Subcutaneous adipose tissue (tissue), 4 donors: ENCODE results near the gene APLF. TPM values are rescaled to one million over a fixed set of nuclear protein-coding genes. Genes with fewer than 3 reads are reported as not detected.

Source experiments
- total RNA-seq, 4 donors: library from RNA; depleted of rRNA; stranded (reverse); fragments of >200 nt; gene quantifications; one replicate each; pipeline ENCODE4 v1.1.0, GENCODE V29; 2016
- TF ChIP-seq, protein P1 (sequence below): fragments of 450-650 bp; IDR thresholded peaks from one replicate; pipeline ENCODE4 v1.5.1; 2016; ENCODE audit warnings: low read depth, mild to moderate bottlenecking, control low read depth, antibody characterized with exemption, moderate library complexity

Gene APLF
- total RNA-seq, 4 donors from 2014 or later: 6.6 to 10.8 (median 10.1) TPM

DNA sequence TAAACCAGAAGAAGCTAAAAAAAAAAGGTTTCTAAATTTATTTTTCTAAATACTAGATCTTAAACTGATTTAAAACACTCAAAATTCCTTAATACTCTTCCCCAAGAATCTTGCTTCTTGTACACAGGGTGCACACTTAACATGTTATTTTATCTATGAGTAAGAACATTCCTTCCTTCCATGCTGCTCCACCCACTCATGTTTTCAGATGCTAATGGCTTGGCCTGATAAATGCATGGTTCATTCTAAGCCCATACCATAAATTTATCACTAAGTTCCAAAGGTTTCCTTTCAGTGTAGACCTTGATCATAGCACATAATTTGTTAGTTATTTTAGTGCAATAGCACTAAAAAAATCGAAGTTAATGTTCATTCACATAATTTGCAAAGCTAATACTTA is 8.4 kb upstream of the APLF start:
- TF ChIP-seq, protein P1, sequence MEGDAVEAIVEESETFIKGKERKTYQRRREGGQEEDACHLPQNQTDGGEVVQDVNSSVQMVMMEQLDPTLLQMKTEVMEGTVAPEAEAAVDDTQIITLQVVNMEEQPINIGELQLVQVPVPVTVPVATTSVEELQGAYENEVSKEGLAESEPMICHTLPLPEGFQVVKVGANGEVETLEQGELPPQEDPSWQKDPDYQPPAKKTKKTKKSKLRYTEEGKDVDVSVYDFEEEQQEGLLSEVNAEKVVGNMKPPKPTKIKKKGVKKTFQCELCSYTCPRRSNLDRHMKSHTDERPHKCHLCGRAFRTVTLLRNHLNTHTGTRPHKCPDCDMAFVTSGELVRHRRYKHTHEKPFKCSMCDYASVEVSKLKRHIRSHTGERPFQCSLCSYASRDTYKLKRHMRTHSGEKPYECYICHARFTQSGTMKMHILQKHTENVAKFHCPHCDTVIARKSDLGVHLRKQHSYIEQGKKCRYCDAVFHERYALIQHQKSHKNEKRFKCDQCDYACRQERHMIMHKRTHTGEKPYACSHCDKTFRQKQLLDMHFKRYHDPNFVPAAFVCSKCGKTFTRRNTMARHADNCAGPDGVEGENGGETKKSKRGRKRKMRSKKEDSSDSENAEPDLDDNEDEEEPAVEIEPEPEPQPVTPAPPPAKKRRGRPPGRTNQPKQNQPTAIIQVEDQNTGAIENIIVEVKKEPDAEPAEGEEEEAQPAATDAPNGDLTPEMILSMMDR: no peak

DNA sequence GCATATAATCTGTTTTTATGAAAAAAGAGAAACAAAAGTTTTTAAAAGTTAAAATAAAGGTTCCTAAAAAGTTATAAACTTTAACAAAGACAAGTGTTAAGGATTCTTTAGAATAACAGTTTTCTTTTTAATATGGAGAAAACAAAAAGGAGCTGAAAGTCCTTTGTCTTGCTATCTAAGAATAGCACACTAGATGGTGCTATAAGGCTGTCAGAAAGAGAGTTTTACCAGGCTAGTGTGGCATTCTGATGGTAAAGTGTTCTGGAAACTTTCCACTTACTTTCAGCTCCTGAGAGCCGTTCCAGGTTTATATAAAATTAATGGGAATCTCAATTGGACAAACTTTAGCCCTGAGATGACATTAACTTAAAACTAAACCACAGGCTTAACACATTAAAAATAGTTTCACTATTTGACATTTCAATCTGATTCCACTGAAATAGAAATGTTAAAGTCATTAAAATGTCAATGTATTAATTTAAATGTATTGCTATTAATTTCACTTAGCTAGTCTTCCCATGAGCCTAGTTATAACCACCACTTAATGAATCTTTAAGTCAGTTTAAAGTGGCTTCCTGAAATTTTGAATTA is 4.0 kb upstream of the APLF start:
- TF ChIP-seq, protein P1: no peak

DNA sequence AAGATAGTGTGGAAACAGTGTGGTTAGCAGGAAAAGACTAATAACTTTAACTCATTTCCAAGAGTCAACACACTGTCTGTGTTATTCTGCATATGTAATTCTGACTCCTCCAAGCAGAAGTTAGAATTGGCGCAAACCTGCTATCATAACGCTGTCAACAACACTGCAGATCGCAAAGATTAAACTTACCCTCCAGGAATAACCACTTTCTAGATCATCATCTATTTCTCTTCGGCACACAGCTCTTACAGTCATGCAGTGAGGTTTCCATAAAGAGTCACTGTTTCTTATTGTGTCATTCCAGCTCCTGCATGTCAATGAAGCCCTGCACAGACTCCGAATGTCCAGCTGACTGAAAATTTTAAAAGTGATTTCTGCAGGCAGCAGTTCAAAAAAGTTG is 2.7 kb upstream of the APLF start:
- TF ChIP-seq, protein P1: no peak

DNA sequence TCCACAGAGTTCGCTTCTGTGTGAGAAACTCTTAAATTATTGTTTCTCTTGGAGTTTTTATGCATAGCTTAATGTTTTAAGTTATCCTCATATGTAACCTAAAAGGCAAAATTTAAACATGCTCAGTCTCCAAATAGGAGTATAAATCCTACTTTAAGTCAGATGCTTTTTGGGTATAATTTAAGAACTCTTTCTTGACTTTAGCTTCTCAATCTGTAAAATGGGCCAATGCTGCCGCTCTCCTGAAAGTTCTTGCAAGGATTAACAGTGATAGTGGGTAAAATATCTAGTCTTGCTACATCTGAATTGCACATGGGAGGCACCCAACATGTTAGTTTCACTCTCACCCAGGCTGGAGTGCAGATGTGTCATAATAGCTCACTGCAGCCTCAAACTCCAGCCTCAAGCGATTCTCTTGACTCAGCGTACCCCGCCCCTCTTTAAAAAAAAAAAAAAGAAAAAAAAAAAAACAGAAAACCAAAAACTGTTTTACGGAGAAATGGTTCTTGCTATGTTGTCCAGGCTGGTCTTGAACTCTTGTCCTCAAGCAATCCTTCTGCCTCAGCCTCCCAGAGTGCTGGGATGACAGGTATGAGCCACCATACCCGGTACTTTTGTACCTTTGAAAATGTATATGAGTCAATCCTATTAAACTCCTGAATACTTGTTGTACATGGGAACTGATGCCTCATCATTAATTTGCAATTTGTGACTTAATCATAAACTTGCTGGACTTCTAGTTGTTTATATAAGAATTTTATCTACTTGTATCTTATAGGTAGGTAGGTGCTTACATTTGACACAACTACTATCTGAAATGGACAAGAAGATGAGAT is 2.1 kb upstream of the APLF start:
- TF ChIP-seq, protein P1: no peak

DNA sequence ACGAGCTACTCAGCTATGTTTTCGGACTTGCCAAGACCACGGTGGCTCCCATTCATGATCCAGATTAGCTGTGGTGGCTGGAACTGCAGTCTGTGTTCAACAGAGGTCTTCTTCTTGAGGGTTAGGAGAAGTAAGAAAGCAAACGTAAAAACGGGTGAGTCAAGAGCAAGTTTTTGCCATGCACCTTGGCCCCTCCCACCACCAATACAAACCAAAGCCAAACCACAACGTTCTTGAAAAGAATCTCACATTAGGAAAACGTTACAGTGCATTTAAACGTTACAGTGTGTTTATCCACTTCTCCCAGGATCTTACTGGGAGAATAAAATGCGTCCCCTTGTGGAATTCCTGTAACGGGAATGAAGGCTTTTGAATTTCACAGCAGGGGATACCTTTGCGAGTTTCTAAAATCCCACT is 1.0 kb upstream of the APLF start:
- TF ChIP-seq, protein P1: no peak

DNA sequence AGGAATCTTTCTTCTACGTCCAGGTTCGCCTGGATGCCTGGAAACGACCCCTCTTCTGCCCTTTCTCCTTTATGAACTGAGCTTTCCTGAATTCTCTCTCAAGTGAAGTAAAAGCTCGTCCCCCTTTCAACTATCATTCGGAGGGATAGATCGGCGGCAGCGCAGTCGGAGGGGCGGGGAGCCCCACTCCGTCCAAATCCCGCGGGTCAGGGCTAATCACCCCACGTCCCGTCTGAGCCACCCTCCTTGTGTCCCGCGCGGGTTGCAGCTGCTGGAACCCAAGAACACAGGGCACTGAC is 658 bp upstream of the APLF start:
- TF ChIP-seq, protein P1: no peak

DNA sequence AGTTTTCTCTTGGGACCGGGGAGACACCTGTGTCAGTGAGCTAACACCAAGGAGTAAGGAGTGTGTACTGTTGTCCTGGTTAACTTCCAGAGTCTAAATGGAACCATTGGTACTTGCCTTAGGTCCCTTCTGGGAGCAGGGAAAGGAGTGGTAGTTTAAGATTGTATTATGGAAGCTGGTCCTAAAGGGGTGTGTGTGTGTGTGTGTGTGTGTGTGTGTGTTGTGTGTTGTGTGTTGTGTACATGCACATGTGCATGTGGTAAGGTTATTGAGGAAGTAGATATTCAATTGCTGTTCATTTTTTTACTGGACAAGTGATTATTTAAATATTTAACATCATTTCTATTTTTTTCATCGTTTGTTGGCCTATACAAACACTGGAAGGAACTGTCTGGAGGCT is 1.4 kb downstream of the APLF start:
- TF ChIP-seq, protein P1: no peak
